Dendritic cell treated with granulocyte-macrophage colony-stimulating factor and Interleukin-4, amounts not matched to agents 40 ng/mL and 50 ng/mL, for 4 days (primary cell): ENCODE measurements around the gene MTUS2.

Experiments used
- H3K27ac Mint-ChIP-seq: one replicate; pipeline ENCODE4 v1.8.0; 2022; ENCODE audit warnings: mild to moderate bottlenecking, mixed read lengths
- H3K27me3 Mint-ChIP-seq: one replicate; pipeline ENCODE4 v1.8.0; 2022; ENCODE audit warnings: mild to moderate bottlenecking, mixed read lengths
- H3K36me3 Mint-ChIP-seq: one replicate; pipeline ENCODE4 v1.8.0; 2022; ENCODE audit warnings: low read depth, mixed read lengths
- H3K4me1 Mint-ChIP-seq: one replicate; pipeline ENCODE4 v1.8.0; 2022; ENCODE audit warnings: low read depth, mixed read lengths
- H3K4me3 Mint-ChIP-seq: one replicate; pipeline ENCODE4 v1.8.0; 2022; ENCODE audit warnings: mild to moderate bottlenecking, moderate library complexity, mixed read lengths
- H3K9me3 Mint-ChIP-seq: one replicate; pipeline ENCODE4 v1.8.0; 2022; ENCODE audit warnings: mixed read lengths
- intact Hi-C: fragments of 100-400 bp; cut with micrococcal nuclease; formaldehyde crosslinking; loops from one replicate; pipeline ENCODE4 v1.15.0; 2022

MTUS2 gene

GRCh38 chr13:29452773-29453616 lies 632.9 kb downstream of the MTUS2 start:
- H3K27ac Mint-ChIP-seq: no peak overlapping the region
- no peak overlapping the region for H3K4me3 Mint-ChIP-seq
- no peaks in the 10 kb centered on the region for H3K36me3 Mint-ChIP-seq
- intact Hi-C loops: no loop called here
- no peaks in the 10 kb centered on the region for H3K9me3 Mint-ChIP-seq
- H3K27me3 Mint-ChIP-seq: no peaks in the 10 kb centered on the region
- no peaks in the 10 kb centered on the region for H3K4me1 Mint-ChIP-seq

- H3K36me3 Mint-ChIP-seq: no peaks in the 10 kb centered on the region
- H3K27me3 Mint-ChIP-seq: no peaks in the 10 kb centered on the region
- no peak overlapping the region for H3K27ac Mint-ChIP-seq
- no peak overlapping the region for H3K4me3 Mint-ChIP-seq
- H3K9me3 Mint-ChIP-seq: no peaks in the 10 kb centered on the region
- intact Hi-C loops: no loop called here
- H3K4me1 Mint-ChIP-seq: no peaks in the 10 kb centered on the region
Observed at GRCh38 chr13:29453617-29454011, 633.5 kb downstream of the MTUS2 start.

GRCh38 chr13:29454931-29455481 lies 634.9 kb downstream of the MTUS2 start:
- H3K4me3 Mint-ChIP-seq: no peak overlapping the region
- no peaks in the 10 kb centered on the region for H3K9me3 Mint-ChIP-seq
- H3K4me1 Mint-ChIP-seq: no peaks in the 10 kb centered on the region
- no peaks in the 10 kb centered on the region for H3K27me3 Mint-ChIP-seq
- intact Hi-C loops: loop anchor here (5.0 kb wide), 1 partner anchor 257 kb away; no protein-coding TSS in a partner anchor
- no peaks in the 10 kb centered on the region for H3K36me3 Mint-ChIP-seq
- no peak overlapping the region for H3K27ac Mint-ChIP-seq

GRCh38 chr13:29456419-29456818 lies 636.3 kb downstream of the MTUS2 start:
- Mint-ChIP-seq H3K27me3 (no peaks in the 10 kb centered on the region), H3K27ac (no peak overlapping the region), H3K4me3 (no peak overlapping the region), H3K36me3 (no peaks in the 10 kb centered on the region), H3K9me3 (no peaks in the 10 kb centered on the region), H3K4me1 (no peaks in the 10 kb centered on the region)
- intact Hi-C loops: loop anchor here (5.0 kb wide), 1 partner anchor 256 kb away; no protein-coding TSS in a partner anchor

GRCh38 chr13:29457299-29457698 lies 637.2 kb downstream of the MTUS2 start:
- H3K27me3 Mint-ChIP-seq: no peaks in the 10 kb centered on the region
- no peak overlapping the region for H3K4me3 Mint-ChIP-seq
- no peaks in the 10 kb centered on the region for H3K36me3 Mint-ChIP-seq
- H3K27ac Mint-ChIP-seq: no peak overlapping the region
- intact Hi-C loops: loop anchor here (5.0 kb wide), 1 partner anchor 255 kb away; no protein-coding TSS in a partner anchor
- no peaks in the 10 kb centered on the region for H3K4me1 Mint-ChIP-seq
- H3K9me3 Mint-ChIP-seq: no peaks in the 10 kb centered on the region

GRCh38 chr13:29458419-29458818 lies 638.3 kb downstream of the MTUS2 start:
- Mint-ChIP-seq H3K4me1 (no peaks in the 10 kb centered on the region), H3K27ac (no peak overlapping the region), H3K9me3 (no peaks in the 10 kb centered on the region), H3K4me3 (no peak overlapping the region), H3K27me3 (no peaks in the 10 kb centered on the region), H3K36me3 (no peaks in the 10 kb centered on the region)
- intact Hi-C loops: loop anchor here (5.0 kb wide), 1 partner anchor 254 kb away; no protein-coding TSS in a partner anchor

GRCh38 chr13:29459813-29460355 lies 639.7 kb downstream of the MTUS2 start:
- Mint-ChIP-seq H3K36me3 (no peaks in the 10 kb centered on the region), H3K4me1 (no peaks in the 10 kb centered on the region), H3K27me3 (no peaks in the 10 kb centered on the region), H3K27ac (no peak overlapping the region), H3K9me3 (no peaks in the 10 kb centered on the region), H3K4me3 (no peak overlapping the region)
- intact Hi-C loops: loop anchor here (5.0 kb wide), 1 partner anchor 252 kb away; no protein-coding TSS in a partner anchor

- Mint-ChIP-seq H3K4me3 (no peak overlapping the region), H3K4me1 (peaks cover 6% of the 10 kb centered on the region), H3K27ac (no peak overlapping the region), H3K36me3 (no peaks in the 10 kb centered on the region), H3K27me3 (peaks cover 2% of the 10 kb centered on the region), H3K9me3 (no peaks in the 10 kb centered on the region)
- intact Hi-C loops: no loop called here
Observed at GRCh38 chr13:29464105-29464679, 644.1 kb downstream of the MTUS2 start.

GRCh38 chr13:29465741-29466293 lies 645.7 kb downstream of the MTUS2 start:
- intact Hi-C loops: no loop called here
- no peak overlapping the region for H3K4me3 Mint-ChIP-seq
- peaks cover 2% of the 10 kb centered on the region for H3K27me3 Mint-ChIP-seq
- no peaks in the 10 kb centered on the region for H3K36me3 Mint-ChIP-seq
- no peaks in the 10 kb centered on the region for H3K9me3 Mint-ChIP-seq
- peaks cover 6% of the 10 kb centered on the region for H3K4me1 Mint-ChIP-seq
- H3K27ac Mint-ChIP-seq: no peak overlapping the region

- Mint-ChIP-seq H3K9me3 (no peaks in the 10 kb centered on the region), H3K27me3 (peaks cover 5% of the 10 kb centered on the region), H3K36me3 (no peaks in the 10 kb centered on the region), H3K4me3 (no peak overlapping the region), H3K27ac (no peak overlapping the region), H3K4me1 (peaks cover 18% of the 10 kb centered on the region)
- intact Hi-C loops: no loop called here
Observed at GRCh38 chr13:29471551-29471950, 651.4 kb downstream of the MTUS2 start.

GRCh38 chr13:29472332-29472961 lies 652.3 kb downstream of the MTUS2 start:
- Mint-ChIP-seq H3K27me3 (peaks cover 5% of the 10 kb centered on the region), H3K4me3 (no peak overlapping the region), H3K36me3 (no peaks in the 10 kb centered on the region), H3K27ac (no peak overlapping the region), H3K4me1 (peaks cover 15% of the 10 kb centered on the region), H3K9me3 (no peaks in the 10 kb centered on the region)
- intact Hi-C loops: no loop called here

GRCh38 chr13:29473166-29473565 lies 653.0 kb downstream of the MTUS2 start:
- Mint-ChIP-seq H3K27ac (no peak overlapping the region), H3K9me3 (no peaks in the 10 kb centered on the region), H3K4me3 (no peak overlapping the region), H3K27me3 (peaks cover 5% of the 10 kb centered on the region), H3K4me1 (peaks cover 11% of the 10 kb centered on the region), H3K36me3 (no peaks in the 10 kb centered on the region)
- intact Hi-C loops: no loop called here

GRCh38 chr13:29474991-29475390 lies 654.9 kb downstream of the MTUS2 start:
- no peaks in the 10 kb centered on the region for H3K36me3 Mint-ChIP-seq
- no peaks in the 10 kb centered on the region for H3K9me3 Mint-ChIP-seq
- peaks cover 8% of the 10 kb centered on the region for H3K27me3 Mint-ChIP-seq
- peaks cover 11% of the 10 kb centered on the region for H3K4me1 Mint-ChIP-seq
- intact Hi-C loops: no loop called here
- no peak overlapping the region for H3K4me3 Mint-ChIP-seq
- H3K27ac Mint-ChIP-seq: no peak overlapping the region
